Measurements from ENCODE around the gene THOC6. TPM values are rescaled to one million over a fixed set of nuclear protein-coding genes. Genes with fewer than 3 reads are reported as not detected.
A peak's percentile ranks its signal among the peaks of the same experiment; 100 is the strongest.

THOC6 gene
- total RNA-seq, 2 experiments from 2014 or later = 42.4 TPM

- H3K9me3 Mint-ChIP-seq = no peaks in the 10 kb centered on the region
- peaks cover 26% of the 10 kb centered on the region for H3K27me3 Mint-ChIP-seq
- POLR2A ChIA-PET = interaction anchor here (1.4 kb wide), 1 partner anchor 11 kb away, joined by 4 read pairs; no protein-coding TSS in a partner anchor
- H3K4me1 Mint-ChIP-seq = peaks cover 27% of the 10 kb centered on the region
- CTCF ChIA-PET = interaction anchor here (0.6 to 1.7 kb wide), 3 partner anchors 19 to 459 kb away, joined by 5 to 6 read pairs (median 6); no protein-coding TSS in a partner anchor
- H3K36me3 Mint-ChIP-seq (ENCODE audit: low read depth) = no peaks in the 10 kb centered on the region
- DNase-seq = no peak
- no peak overlapping the region for H3K4me3 Mint-ChIP-seq
- H3K27ac Mint-ChIP-seq = no peak overlapping the region
These were observed 13.3 kb upstream of the THOC6 start for GRCh38 chr16:3010510-3010909.

DNA sequence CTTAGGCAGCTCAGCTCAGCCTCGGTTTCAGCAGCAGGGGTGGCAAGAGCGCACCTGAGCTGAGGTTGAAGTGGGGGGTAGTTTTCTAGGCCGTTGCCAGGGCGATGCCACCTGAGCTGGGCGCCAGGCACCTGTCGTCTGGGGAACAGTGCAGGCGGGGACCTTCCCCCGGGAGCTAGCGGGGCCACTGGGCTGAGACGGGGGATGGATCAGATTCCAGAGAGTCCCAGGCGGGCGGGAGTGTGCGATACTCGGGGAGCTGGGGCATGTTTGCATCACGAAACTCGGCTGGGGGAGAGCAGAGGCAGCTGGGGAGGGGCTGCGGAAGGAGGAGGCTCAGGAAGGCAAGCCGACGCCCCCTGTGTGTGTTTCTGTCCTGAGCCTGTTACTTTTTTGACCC is 11.6 kb upstream of the THOC6 start:
- ChIA-PET POLR2A (interaction anchor here (1.6 kb wide), 2 partner anchors 18 to 32 kb away, joined by 3 to 5 read pairs; partner anchors contain the start of gene PKMYT1), CTCF (interaction anchor here (1.6 kb wide), 1 partner anchor 117 kb away, joined by 3 read pairs; no protein-coding TSS in a partner anchor)
- Mint-ChIP-seq H3K4me1 (peaks cover 20% of the 10 kb centered on the region), H3K27ac (no peak overlapping the region), H3K36me3 (ENCODE audit: low read depth) (no peaks in the 10 kb centered on the region), H3K27me3 (peaks cover 24% of the 10 kb centered on the region), H3K9me3 (no peaks in the 10 kb centered on the region), H3K4me3 (no peak overlapping the region)
- no peak for DNase-seq

DNA sequence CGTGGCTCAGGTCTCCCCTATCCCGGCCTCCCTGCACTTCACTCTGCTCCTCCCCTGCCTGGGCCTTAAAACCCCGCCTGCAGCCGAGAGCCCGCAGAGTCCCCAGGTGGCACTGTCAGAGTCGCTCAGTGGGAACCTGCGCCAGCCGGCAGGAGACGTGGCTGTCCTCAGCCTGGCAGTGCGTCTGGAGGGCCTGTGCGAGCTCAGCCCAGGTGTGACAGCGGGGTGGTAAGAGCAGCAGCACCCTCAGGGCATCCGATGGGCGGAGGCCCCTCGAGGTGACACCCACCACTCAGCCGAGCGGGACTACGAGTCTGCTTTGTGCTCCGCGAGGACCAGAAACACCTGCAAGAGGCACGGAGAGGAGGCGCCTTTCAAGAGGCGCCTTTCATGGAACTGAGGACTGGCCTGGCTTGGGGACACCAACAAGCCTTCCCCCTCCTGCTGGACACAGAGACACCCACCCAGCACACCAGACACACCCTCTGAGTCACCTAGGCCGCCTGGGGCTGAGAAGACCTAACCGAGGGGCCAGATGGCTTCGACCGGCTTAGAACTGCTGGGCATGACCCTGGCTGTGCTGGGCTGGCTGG is 10.9 kb upstream of the THOC6 start, which contains the start of gene CLDN9:
Gene CLDN9 (plus strand): TSS at position 96 of the 593 bp plus-strand sequence. CDS start 440 bp downstream, at position 536.
- Mint-ChIP-seq H3K9me3 (no peaks in the 10 kb centered on the region), H3K4me1 (peaks cover 13% of the 10 kb centered on the region), H3K36me3 (ENCODE audit: low read depth) (no peaks in the 10 kb centered on the region), H3K27me3 (peaks cover 25% of the 10 kb centered on the region), H3K27ac (no peak within 1 kb of the TSS), H3K4me3 (no peak within 1 kb of the TSS)
- no peak for DNase-seq
- ChIA-PET CTCF (no interaction called here), POLR2A (interaction anchor here (1.3 to 1.6 kb wide), 3 partner anchors 18 to 35 kb away, joined by 3 to 5 read pairs (median 3); partner anchors contain the start of gene PKMYT1)

GRCh38 chr16:3013491-3013951 is 10.3 kb upstream of the THOC6 start:
- Mint-ChIP-seq H3K4me3 (no peak overlapping the region), H3K27me3 (peaks cover 27% of the 10 kb centered on the region), H3K4me1 (peaks cover 10% of the 10 kb centered on the region), H3K27ac (no peak overlapping the region), H3K36me3 (ENCODE audit: low read depth) (no peaks in the 10 kb centered on the region), H3K9me3 (no peaks in the 10 kb centered on the region)
- DNase-seq = no peak
- ChIA-PET POLR2A (interaction anchor here (1.3 kb wide), 1 partner anchor 35 kb away, joined by 3 read pairs; no protein-coding TSS in a partner anchor), CTCF (interaction anchor here (1.0 kb wide), 1 partner anchor 14 kb away, joined by 3 read pairs; no protein-coding TSS in a partner anchor)

- Mint-ChIP-seq H3K4me3 (no peak overlapping the region), H3K27ac (no peak overlapping the region), H3K36me3 (ENCODE audit: low read depth) (no peaks in the 10 kb centered on the region), H3K9me3 (no peaks in the 10 kb centered on the region), H3K4me1 (peaks cover 4% of the 10 kb centered on the region), H3K27me3 (peaks cover 26% of the 10 kb centered on the region)
- DNase-seq = no peak
- ChIA-PET POLR2A (interaction anchor here (1.3 kb wide), 1 partner anchor 34 kb away, joined by 3 read pairs; no protein-coding TSS in a partner anchor), CTCF (interaction anchor here (1.0 to 1.3 kb wide), 2 partner anchors 10 to 14 kb away, joined by 3 to 4 read pairs; no protein-coding TSS in a partner anchor)
These were observed 9.7 kb upstream of the THOC6 start for GRCh38 chr16:3013998-3014690.

- H3K36me3 Mint-ChIP-seq (ENCODE audit: low read depth) = no peaks in the 10 kb centered on the region
- ChIA-PET CTCF (interaction anchor here (1.0 to 1.3 kb wide), 2 partner anchors 11 to 13 kb away, joined by 3 to 4 read pairs; no protein-coding TSS in a partner anchor), POLR2A (no interaction called here)
- no peaks in the 10 kb centered on the region for H3K9me3 Mint-ChIP-seq
- H3K27ac Mint-ChIP-seq = no peak overlapping the region
- no peak overlapping the region for H3K4me3 Mint-ChIP-seq
- H3K4me1 Mint-ChIP-seq = peaks cover 8% of the 10 kb centered on the region
- DNase-seq = no peak
- peaks cover 27% of the 10 kb centered on the region for H3K27me3 Mint-ChIP-seq
These were observed 8.9 kb upstream of the THOC6 start for GRCh38 chr16:3014971-3015370.

DNA sequence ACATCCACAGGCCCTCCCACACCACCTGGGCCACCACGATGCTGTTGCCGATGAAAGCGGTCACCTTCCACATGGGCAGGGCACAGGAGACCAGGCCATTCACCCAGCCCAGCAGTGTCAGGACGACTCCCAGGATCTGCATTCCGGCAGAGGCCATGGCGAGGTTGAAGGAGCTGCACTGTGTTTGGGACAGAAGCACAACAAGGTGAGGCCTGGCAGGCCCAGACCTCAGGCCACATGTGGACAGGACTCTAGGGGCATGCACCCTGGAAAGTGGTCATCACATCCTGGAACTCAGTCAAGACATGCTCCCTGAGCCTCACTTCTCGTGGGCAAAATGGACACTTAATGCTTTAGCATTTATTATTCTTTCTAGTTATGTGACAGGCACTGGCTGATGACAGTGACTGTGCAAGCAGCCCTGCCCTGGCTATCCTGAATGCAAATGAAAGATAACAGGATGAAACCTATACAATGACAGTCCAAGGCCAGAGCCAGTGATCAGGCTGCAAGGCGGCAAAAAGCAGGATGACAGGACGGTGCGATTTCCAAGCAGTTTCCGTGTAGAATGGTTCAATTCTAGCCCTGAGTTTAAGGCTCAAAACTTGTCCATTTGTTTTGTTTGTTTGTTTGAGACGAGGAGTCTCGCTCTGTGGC is 7.8 kb upstream of the THOC6 start:
- Mint-ChIP-seq H3K4me3 (no peak overlapping the region), H3K36me3 (ENCODE audit: low read depth) (no peaks in the 10 kb centered on the region), H3K27ac (no peak overlapping the region), H3K27me3 (peaks cover 28% of the 10 kb centered on the region), H3K4me1 (peaks cover 13% of the 10 kb centered on the region), H3K9me3 (no peaks in the 10 kb centered on the region)
- POLR2A ChIA-PET = no interaction called here
- CTCF ChIA-PET = interaction anchor here (1.0 to 9.9 kb wide), 2 partner anchors 12 to 13 kb away, joined by 3 to 72 read pairs; no protein-coding TSS in a partner anchor
- no peak for DNase-seq

DNA sequence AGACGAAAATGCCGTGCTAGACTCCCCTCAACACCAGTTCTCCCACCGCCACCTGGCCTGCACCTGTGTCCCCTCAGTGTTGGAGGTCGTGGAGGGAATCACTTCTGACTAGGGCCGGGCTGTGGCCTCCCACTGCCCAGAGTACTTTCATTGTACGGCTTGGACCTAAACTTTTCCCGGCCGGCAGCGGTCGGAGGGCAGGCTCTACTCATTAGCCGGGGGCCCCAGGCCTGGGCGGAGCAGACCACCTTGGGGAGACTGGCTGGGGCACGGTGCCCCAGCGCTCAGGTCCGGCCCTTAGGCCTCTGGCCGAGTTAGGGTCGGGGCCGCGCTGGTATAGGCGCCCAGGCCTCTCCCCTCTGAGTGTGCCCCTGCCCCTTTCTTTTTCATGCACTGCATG is 6.5 kb upstream of the THOC6 start:
- H3K9me3 Mint-ChIP-seq = no peaks in the 10 kb centered on the region

GRCh38 chr16:3017794-3018506 is 5.9 kb upstream of the THOC6 start, which contains the start of gene CLDN6:
TSS of gene CLDN6 (minus strand) at chr16:3018183. CDS start at chr16:3016021, 2,162 bp downstream.
- ChIA-PET POLR2A (interaction anchor here (1.6 kb wide), 1 partner anchor 10 kb away, joined by 4 read pairs; no protein-coding TSS in a partner anchor), CTCF (interaction anchor here (2.8 to 9.9 kb wide), 3 partner anchors 14 to 111 kb away, joined by 14 to 97 read pairs (median 72); no protein-coding TSS in a partner anchor)
- Mint-ChIP-seq H3K9me3 (no peaks in the 10 kb centered on the region), H3K4me1 (peaks cover 31% of the 10 kb centered on the region), H3K36me3 (ENCODE audit: low read depth) (peaks cover 9% of the 10 kb centered on the region), H3K27ac (no peak within 1 kb of the TSS), H3K27me3 (peaks cover 18% of the 10 kb centered on the region), H3K4me3 (no peak within 1 kb of the TSS)
- peak; percentile 30 for DNase-seq

More for the DNA sequence above, 6.5 kb upstream of the THOC6 start:
- Mint-ChIP-seq H3K36me3 (ENCODE audit: low read depth) (peaks cover 6% of the 10 kb centered on the region), H3K4me1 (peaks cover 25% of the 10 kb centered on the region), H3K4me3 (no peak overlapping the region), H3K27me3 (peaks cover 24% of the 10 kb centered on the region), H3K27ac (no peak overlapping the region)
- DNase-seq = no peak
- ChIA-PET POLR2A (interaction anchor here (1.6 kb wide), 1 partner anchor 9 kb away, joined by 4 read pairs; no protein-coding TSS in a partner anchor), CTCF (interaction anchor here (9.9 kb wide), 1 partner anchor 15 kb away, joined by 72 read pairs; no protein-coding TSS in a partner anchor)

DNA sequence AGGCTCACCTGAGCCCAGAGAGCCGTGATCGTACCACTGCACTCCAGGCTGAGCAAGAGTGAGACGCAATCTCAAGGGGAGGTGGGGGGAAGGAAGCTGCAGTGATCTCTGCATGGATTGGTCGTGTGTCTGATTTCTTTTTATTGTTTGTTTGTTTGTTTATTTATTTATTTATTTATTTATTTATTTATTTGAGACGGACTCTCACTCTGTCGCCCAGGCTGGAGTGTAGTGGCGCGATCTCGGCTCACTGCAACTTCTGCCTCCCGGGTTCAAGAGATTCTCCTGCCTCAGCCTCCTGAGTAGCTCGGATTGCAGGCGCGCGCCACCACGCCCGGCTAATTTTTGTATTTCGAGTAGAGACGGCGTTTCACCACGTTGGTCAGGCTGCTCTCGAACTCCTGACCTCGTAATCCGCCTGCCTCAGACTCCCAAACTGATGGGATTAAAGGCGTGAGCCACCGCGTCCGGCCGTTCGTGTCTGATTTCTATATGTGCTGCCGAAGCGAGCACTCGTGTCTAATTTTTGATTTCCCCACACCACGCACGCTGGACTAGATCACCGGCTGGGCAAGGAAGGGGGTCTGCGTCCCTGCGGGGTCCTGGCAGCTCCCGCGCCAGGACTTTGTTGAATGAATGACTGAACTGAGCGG is 4.1 kb upstream of the THOC6 start:
- no peaks in the 10 kb centered on the region for H3K9me3 Mint-ChIP-seq
- ChIA-PET POLR2A (interaction anchor here (1.0 to 4.7 kb wide), 12 partner anchors 9 to 131 kb away, joined by 3 to 52 read pairs (median 6); partner anchors contain the start of genes IL32, PAQR4, PKMYT1 and ZNF213), CTCF (interaction anchor here (0.6 to 9.9 kb wide), 7 partner anchors 12 to 148 kb away, joined by 3 to 97 read pairs (median 4); no protein-coding TSS in a partner anchor)
- peak overlapping the region; percentile 83 for H3K4me3 Mint-ChIP-seq
- H3K27ac Mint-ChIP-seq = peak overlapping the region; percentile 42
- peaks cover 43% of the 10 kb centered on the region for H3K4me1 Mint-ChIP-seq
- H3K36me3 Mint-ChIP-seq (ENCODE audit: low read depth) = peaks cover 13% of the 10 kb centered on the region
- DNase-seq = no peak
- peaks cover 11% of the 10 kb centered on the region for H3K27me3 Mint-ChIP-seq

DNA sequence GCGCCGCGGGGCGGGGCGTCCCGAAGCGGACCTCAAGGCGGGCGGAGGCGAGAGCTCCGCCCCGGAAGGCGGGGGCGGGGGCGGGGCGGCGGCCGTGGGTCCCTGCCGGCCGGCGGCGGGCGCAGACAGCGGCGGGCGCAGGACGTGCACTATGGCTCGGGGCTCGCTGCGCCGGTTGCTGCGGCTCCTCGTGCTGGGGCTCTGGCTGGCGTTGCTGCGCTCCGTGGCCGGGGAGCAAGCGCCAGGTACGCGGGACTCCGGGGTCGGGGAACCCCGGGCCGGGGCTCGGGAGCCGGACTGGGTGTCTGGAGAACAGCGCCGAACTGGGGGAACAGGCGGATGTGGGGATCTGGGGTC is 3.6 kb upstream of the THOC6 start, which contains the start of gene TNFRSF12A:
Gene TNFRSF12A (plus strand): TSS at position 122 of the 357 bp plus-strand sequence. CDS start 30 bp downstream, at position 152.
- POLR2A ChIA-PET = interaction anchor here (1.0 to 4.7 kb wide), 13 partner anchors 9 to 130 kb away, joined by 3 to 52 read pairs (median 6); partner anchors contain the start of genes IL32, PAQR4, PKMYT1 and ZNF213
- Mint-ChIP-seq H3K4me1 (peaks cover 44% of the 10 kb centered on the region), H3K9me3 (no peaks in the 10 kb centered on the region), H3K27ac (peak within 1 kb of the TSS; percentile 83), H3K36me3 (ENCODE audit: low read depth) (peaks cover 13% of the 10 kb centered on the region), H3K27me3 (peaks cover 11% of the 10 kb centered on the region), H3K4me3 (peak within 1 kb of the TSS; percentile 83)
- CTCF ChIA-PET = interaction anchor here (0.6 to 9.9 kb wide), 7 partner anchors 11 to 148 kb away, joined by 3 to 97 read pairs (median 4); no protein-coding TSS in a partner anchor
- peak; percentile 79 for DNase-seq

Data from activated CD4-positive, alpha-beta memory T cell treated with anti-CD3 and anti-CD28 coated beads, Interleukin-2, amount 10 ng/mL, durations not matched to agents 7 days and 5 days (primary cell).